HEK293T (cell line): ENCODE measurements around the gene SKP1.

Source experiments
- ARNT ChIP-seq: fragments of 450-650 bp; IDR thresholded peaks from 2 replicates; pipeline ENCODE4 v1.6.1; 2017; ENCODE audit warnings: mild to moderate bottlenecking
- BHLHE40 ChIP-seq: fragments of 450-650 bp; IDR thresholded peaks from 2 replicates; pipeline ENCODE4 v1.6.1; 2016; ENCODE audit warnings: mild to moderate bottlenecking, moderate library complexity, borderline replicate concordance
- CTBP1 ChIP-seq: fragments of 450-650 bp; IDR thresholded peaks from 2 replicates; pipeline ENCODE4 v1.6.1; 2016; ENCODE audit warnings: borderline replicate concordance
- ELF4 ChIP-seq: fragments of 450-650 bp; IDR thresholded peaks from 2 replicates; pipeline ENCODE4 v1.6.1; 2017; ENCODE audit warnings: antibody characterized with exemption
- FOXK2 ChIP-seq: fragments of 450-650 bp; IDR thresholded peaks from 2 replicates; pipeline ENCODE4 v1.6.1; 2016; ENCODE audit warnings: mild to moderate bottlenecking
- HDGF ChIP-seq: fragments of 450-650 bp; IDR thresholded peaks from 2 replicates; pipeline ENCODE4 v1.6.1; 2017; ENCODE audit warnings: antibody characterized with exemption, borderline replicate concordance
- L3MBTL2 ChIP-seq: fragments of 450-650 bp; conservative IDR thresholded peaks from 2 replicates; pipeline ENCODE4 v1.6.1; 2016; ENCODE audit warnings: mild to moderate bottlenecking
- LEF1 ChIP-seq: fragments of 450-650 bp; IDR thresholded peaks from 2 replicates; pipeline ENCODE4 v1.6.1; 2017; ENCODE audit warnings: mild to moderate bottlenecking, borderline replicate concordance
- NFRKB ChIP-seq: fragments of 450-650 bp; IDR thresholded peaks from 2 replicates; pipeline ENCODE4 v1.6.1; 2016; ENCODE audit warnings: mild to moderate bottlenecking, moderate library complexity
- PKNOX1 ChIP-seq: fragments of 450-650 bp; IDR thresholded peaks from 2 replicates; pipeline ENCODE4 v1.6.1; 2016
- SP1 ChIP-seq: fragments of 450-650 bp; IDR thresholded peaks from 2 replicates; pipeline ENCODE4 v1.6.1; 2017
- SUZ12 ChIP-seq: fragments of 450-650 bp; IDR thresholded peaks from 2 replicates; pipeline ENCODE4 v1.6.1; 2016; ENCODE audit warnings: mild to moderate bottlenecking
- TARDBP ChIP-seq: fragments of 450-650 bp; IDR thresholded peaks from 2 replicates; pipeline ENCODE4 v1.6.1; 2016
- ZNF384 ChIP-seq: fragments of 450-650 bp; IDR thresholded peaks from 2 replicates; pipeline ENCODE4 v1.6.1; 2016

DNA sequence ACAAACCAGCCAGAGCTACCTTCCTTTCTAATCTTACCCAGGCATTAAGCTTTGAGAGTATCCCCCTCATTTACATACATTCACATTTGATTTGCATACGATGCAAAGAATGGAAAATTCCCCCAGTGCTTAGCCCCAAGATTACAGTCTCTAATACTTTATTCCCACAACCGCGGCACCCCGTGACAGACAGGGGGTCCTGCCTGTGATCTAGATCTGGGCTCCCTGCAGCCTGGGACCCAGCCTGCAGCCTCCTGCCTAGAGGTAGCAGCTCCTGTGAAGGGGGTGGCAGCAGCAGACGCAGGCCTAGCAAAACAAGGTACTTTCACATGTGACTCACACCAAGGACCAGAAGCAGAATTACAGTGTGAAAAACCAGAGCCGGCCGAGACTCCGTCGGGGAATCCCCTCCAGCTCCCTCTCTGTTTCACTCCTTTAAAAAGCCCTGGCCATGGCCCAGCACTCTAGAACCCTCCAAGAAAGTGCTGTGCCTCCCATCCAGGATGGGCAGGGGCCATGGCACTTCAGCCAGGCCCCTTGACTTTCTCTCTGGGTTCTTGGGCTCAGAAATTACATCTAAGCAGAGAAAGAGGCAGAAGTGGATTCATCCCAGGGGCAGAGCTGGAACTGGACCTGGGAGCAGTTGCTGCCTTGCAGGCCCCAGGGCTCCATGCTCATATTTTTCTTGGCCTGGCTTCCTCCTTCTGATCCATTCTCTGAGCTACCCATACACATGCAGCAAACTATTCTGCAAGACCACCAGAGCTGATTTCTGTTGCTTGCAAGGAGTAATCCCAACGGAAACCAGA, 76.3 kb downstream of the SKP1 start:
- no peak for TF ChIP-seq SUZ12
- no peak for TF ChIP-seq PKNOX1
- no peak for TF ChIP-seq L3MBTL2
- TF ChIP-seq BHLHE40: no peak
- no peak for TF ChIP-seq HDGF
- no peak for TF ChIP-seq SP1
- no peak for TF ChIP-seq ARNT
- no peak for TF ChIP-seq FOXK2
- no peak for TF ChIP-seq CTBP1
- no peak for TF ChIP-seq NFRKB
- TF ChIP-seq ELF4: no peak
- no peak for TF ChIP-seq TARDBP
- TF ChIP-seq ZNF384: no peak
- no peak for TF ChIP-seq LEF1
